NCI-H187 (cell line): ENCODE results near the gene EPB41L3.

Experiments used
- DNase-seq, 2 experiments: peaks; one replicate each; lab custom pipeline; 2025; lab: John Stamatoyannopoulos, UW

The EPB41L3 gene

GRCh38 chr18:5414546-5414945 is 129.3 kb downstream of the EPB41L3 start:
- no peak for DNase-seq

GRCh38 chr18:5413447-5413846 is 130.3 kb downstream of the EPB41L3 start:
- DNase-seq: no peak

GRCh38 chr18:5410582-5410981 is 133.2 kb downstream of the EPB41L3 start:
- no peak for DNase-seq

GRCh38 chr18:5398269-5398668 is 145.5 kb downstream of the EPB41L3 start:
- DNase-seq: no peak

- DNase-seq: no peak
These were observed 146.7 kb downstream of the EPB41L3 start for GRCh38 chr18:5397102-5397501.

GRCh38 chr18:5395860-5396448 is 147.8 kb downstream of the EPB41L3 start:
- DNase-seq: no peak

- no peak for DNase-seq
These were observed 150.0 kb downstream of the EPB41L3 start for GRCh38 chr18:5393779-5394178.

GRCh38 chr18:5391409-5391808 is 152.4 kb downstream of the EPB41L3 start:
- no peak for DNase-seq

GRCh38 chr18:5389356-5389755 is 154.4 kb downstream of the EPB41L3 start:
- DNase-seq: no peak

- DNase-seq: no peak
These were observed 154.9 kb downstream of the EPB41L3 start for GRCh38 chr18:5388896-5389295.

GRCh38 chr18:5380586-5380985 is 163.2 kb downstream of the EPB41L3 start:
- DNase-seq: no peak

GRCh38 chr18:5376986-5377385 is 166.8 kb downstream of the EPB41L3 start:
- no peak for DNase-seq

- DNase-seq: no peak
These were observed 173.5 kb downstream of the EPB41L3 start for GRCh38 chr18:5370332-5370731.

GRCh38 chr18:5369513-5369912 is 174.3 kb downstream of the EPB41L3 start:
- DNase-seq: no peak

GRCh38 chr18:5365443-5365842 is 178.4 kb downstream of the EPB41L3 start:
- no peak for DNase-seq

- DNase-seq: no peak
These were observed 193.2 kb downstream of the EPB41L3 start for GRCh38 chr18:5350636-5351035.
